SK-N-SH treated with all-trans-retinoic acid at 6 μM for 48 hours (cell line): ENCODE data around the gene PDLIM7.

Source experiments
- ATAC-seq: fragments of 200-7000 bp; cut with Tn5 transposase; 3 replicates; pipeline ENCODE4 v1.9.1; 2020; ENCODE audit warnings: mild to moderate bottlenecking, moderate library complexity
- ARNTL ChIP-seq: fragments of 450-650 bp; formaldehyde crosslinking; IDR thresholded peaks from 2 replicates; pipeline ENCODE4 v1.5.0; 2020; ENCODE audit warnings: low read depth, mild to moderate bottlenecking, moderate library complexity, borderline replicate concordance
- BACH2 ChIP-seq: fragments of 250-450 bp; sonication (Bioruptor Pico); IDR thresholded peaks from 2 replicates; pipeline ENCODE4 v1.9.0; 2021; ENCODE audit warnings: mild to moderate bottlenecking, borderline replicate concordance
- CSDC2 ChIP-seq: fragments of 250-450 bp; sonication (Bioruptor Pico); IDR thresholded peaks from 2 replicates; pipeline ENCODE4 v1.5.0; 2020; ENCODE audit warnings: mild to moderate bottlenecking, moderate library complexity
- CSRNP3 ChIP-seq: fragments of 250-450 bp; sonication (Bioruptor Pico); IDR thresholded peaks from 2 replicates; pipeline ENCODE4 v1.5.1; 2021; ENCODE audit warnings: mild to moderate bottlenecking, moderate library complexity
- GLIS3 ChIP-seq: fragments of 250-450 bp; sonication (Bioruptor Pico); IDR thresholded peaks from 2 replicates; pipeline ENCODE4 v1.5.0; 2020; ENCODE audit warnings: mild to moderate bottlenecking, moderate library complexity
- ISL1 ChIP-seq: fragments of 250-450 bp; sonication (Bioruptor Pico); IDR thresholded peaks from 2 replicates; pipeline ENCODE4 v2.1.2; 2022; ENCODE audit warnings: mild to moderate bottlenecking, moderate library complexity
- OSR1 ChIP-seq: fragments of 250-450 bp; sonication (Bioruptor Pico); IDR thresholded peaks from 2 replicates; pipeline ENCODE4 v1.8.0; 2022; ENCODE audit warnings: moderate library complexity, mild to moderate bottlenecking, inconsistent platforms
- PATZ1 ChIP-seq: fragments of 250-450 bp; sonication (Bioruptor Pico); IDR thresholded peaks from 2 replicates; pipeline ENCODE4 v1.8.0; 2020; ENCODE audit warnings: mild to moderate bottlenecking, moderate library complexity, borderline replicate concordance
- POU6F1 ChIP-seq: fragments of 250-450 bp; sonication (Bioruptor Pico); IDR thresholded peaks from 2 replicates; pipeline ENCODE4 v1.8.0; 2021; ENCODE audit warnings: low read depth, mild to moderate bottlenecking, moderate library complexity, borderline replicate concordance
- RARB ChIP-seq: fragments of 250-450 bp; sonication (Bioruptor Pico); IDR thresholded peaks from 2 replicates; pipeline ENCODE4 v1.8.0; 2021; ENCODE audit warnings: mild to moderate bottlenecking, moderate library complexity
- TCF4 ChIP-seq: fragments of 250-450 bp; sonication (Bioruptor Pico); IDR thresholded peaks from 2 replicates; pipeline ENCODE4 v1.8.0; 2021; ENCODE audit warnings: mild to moderate bottlenecking, moderate library complexity, borderline replicate concordance
- TSHZ2 ChIP-seq: fragments of 250-450 bp; sonication (Bioruptor Pico); IDR thresholded peaks from 2 replicates; pipeline ENCODE4 v1.5.0; 2020; ENCODE audit warnings: mild to moderate bottlenecking, moderate library complexity
- ZC3H10 ChIP-seq: fragments of 250-450 bp; sonication (Bioruptor Pico); IDR thresholded peaks from 2 replicates; pipeline ENCODE4 v1.5.1; 2021; ENCODE audit warnings: mild to moderate bottlenecking, moderate library complexity
- ZFP3 ChIP-seq: fragments of 250-450 bp; sonication (Bioruptor Pico); IDR thresholded peaks from 2 replicates; pipeline ENCODE4 v1.5.0; 2020; ENCODE audit warnings: mild to moderate bottlenecking, moderate library complexity
- ZFP30 ChIP-seq: fragments of 450-650 bp; formaldehyde crosslinking; IDR thresholded peaks from 2 replicates; pipeline ENCODE4 v1.5.0; 2022; ENCODE audit warnings: mild to moderate bottlenecking, moderate library complexity
- ZNF565 ChIP-seq: fragments of 450-650 bp; formaldehyde crosslinking; conservative IDR thresholded peaks from 2 replicates; pipeline ENCODE4 v1.5.0; 2020; ENCODE audit warnings: low read depth, mild to moderate bottlenecking, moderate library complexity
- ZNF70 ChIP-seq: fragments of 450-650 bp; formaldehyde crosslinking; IDR thresholded peaks from 2 replicates; pipeline ENCODE4 v1.5.0; 2020; ENCODE audit warnings: mild to moderate bottlenecking, moderate library complexity
- ZNF8 ChIP-seq: fragments of 450-650 bp; formaldehyde crosslinking; IDR thresholded peaks from 2 replicates; pipeline ENCODE4 v1.5.0; 2020; ENCODE audit warnings: mild to moderate bottlenecking, moderate library complexity

The PDLIM7 gene

GRCh38 chr5:177513500-177513899, 16.1 kb upstream of the PDLIM7 start (continued):
- TF ChIP-seq CSRNP3, result no peak
- TF ChIP-seq PATZ1 (CRISPR knock-in tag), result no peak
- TF ChIP-seq ISL1 (CRISPR knock-in tag), result no peak
- TF ChIP-seq CSDC2, result no peak

- no peak for ATAC-seq
- TF ChIP-seq TCF4 (CRISPR knock-in tag) (no peak), ZFP30 (CRISPR knock-in tag) (no peak), ZNF565 (CRISPR knock-in tag) (no peak), POU6F1 (CRISPR knock-in tag) (no peak), ISL1 (CRISPR knock-in tag) (no peak), CSDC2 (no peak), BACH2 (CRISPR knock-in tag) (no peak), RARB (no peak), ZNF8 (CRISPR knock-in tag) (no peak), ZNF70 (no peak), PATZ1 (CRISPR knock-in tag) (no peak), CSRNP3 (no peak), OSR1 (no peak), ARNTL (CRISPR knock-in tag) (no peak), GLIS3 (CRISPR knock-in tag) (no peak), ZFP3 (CRISPR knock-in tag) (no peak)
These were observed 15.5 kb upstream of the PDLIM7 start for GRCh38 chr5:177512736-177513380.

- TF ChIP-seq TSHZ2 (CRISPR knock-in tag) (no peak), ZNF70 (no peak), ZFP30 (CRISPR knock-in tag) (no peak), ZNF565 (CRISPR knock-in tag) (no peak), ZNF8 (CRISPR knock-in tag) (no peak), RARB (no peak), GLIS3 (CRISPR knock-in tag) (no peak), PATZ1 (CRISPR knock-in tag) (no peak), ZC3H10 (CRISPR knock-in tag) (no peak)
- no peak for ATAC-seq
These were observed 14.6 kb upstream of the PDLIM7 start for GRCh38 chr5:177511796-177512675.
